Measurements from ENCODE around the gene ITPR1.
A peak's percentile ranks its signal among the peaks of the same experiment; 100 is the strongest.

Gene ITPR1

GRCh38 chr3:4492208-4493013 is 737 bp upstream of the ITPR1 start:
- DNase-seq, result peak; percentile 55

DNA sequence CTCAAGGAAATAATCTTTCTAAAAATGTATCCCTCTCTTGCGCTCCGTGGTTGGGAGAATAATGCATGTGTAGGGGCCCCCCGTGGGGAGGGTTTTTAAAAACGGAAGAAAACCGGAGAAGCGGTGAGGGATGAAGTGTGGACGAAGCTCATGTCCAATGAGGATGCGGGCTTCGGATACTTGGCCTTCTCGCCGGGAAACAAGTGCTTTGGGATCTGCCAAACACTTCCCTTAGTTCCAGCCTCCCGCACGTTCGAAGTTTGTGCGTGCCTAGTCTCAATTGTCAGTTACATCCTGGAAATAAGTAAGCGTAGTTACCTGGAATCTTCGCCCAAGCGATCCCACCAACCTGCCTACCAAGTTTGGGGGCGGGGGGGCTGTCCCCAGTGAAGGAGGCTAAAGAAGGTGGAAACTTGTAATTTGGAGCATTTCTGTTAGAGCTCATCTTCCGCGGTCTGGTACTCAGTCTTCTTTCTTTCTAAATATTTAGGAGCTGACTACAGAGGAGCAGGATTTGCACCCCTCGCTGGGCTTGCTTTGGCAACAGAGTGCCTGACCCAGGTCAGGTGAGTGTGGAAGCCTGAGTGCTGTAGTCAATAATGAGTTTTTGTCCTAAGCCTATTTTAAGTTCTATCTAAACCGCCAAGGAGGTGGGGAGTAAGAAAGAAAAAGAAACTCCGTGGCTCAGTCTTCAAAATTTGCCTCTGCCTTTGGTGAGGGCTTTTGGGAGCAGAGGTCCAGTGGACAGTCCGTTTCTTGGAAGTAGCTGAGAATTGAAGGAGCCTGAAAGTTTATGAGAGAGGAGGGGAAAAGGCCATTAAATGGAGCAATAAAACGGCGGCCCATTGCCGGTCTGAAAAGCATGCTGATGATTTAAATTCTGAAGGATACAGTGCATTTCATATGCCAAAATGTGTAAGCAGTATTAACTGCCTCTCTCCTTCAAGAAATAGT is 1.1 kb downstream of the ITPR1 start:
- DNase-seq, result no peak

DNA sequence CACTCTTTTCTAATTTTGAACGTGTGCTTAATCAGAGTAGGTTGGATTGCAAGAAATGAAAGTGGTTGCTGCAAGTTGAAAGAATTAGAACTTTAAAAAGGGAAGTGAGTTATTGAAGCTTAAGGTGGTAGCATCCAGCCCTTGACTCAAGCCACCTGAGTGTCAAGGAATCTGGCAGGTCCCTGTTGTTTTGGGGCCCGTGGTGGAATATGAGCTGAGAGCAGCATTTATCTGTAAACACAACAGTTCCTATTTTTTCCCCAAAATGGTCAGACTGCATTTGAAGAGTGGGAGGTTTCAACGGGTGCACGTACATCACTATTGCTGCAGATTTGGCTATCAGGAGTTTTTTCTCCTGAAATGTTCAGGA is 1.7 kb downstream of the ITPR1 start:
- DNase-seq, result no peak

DNA sequence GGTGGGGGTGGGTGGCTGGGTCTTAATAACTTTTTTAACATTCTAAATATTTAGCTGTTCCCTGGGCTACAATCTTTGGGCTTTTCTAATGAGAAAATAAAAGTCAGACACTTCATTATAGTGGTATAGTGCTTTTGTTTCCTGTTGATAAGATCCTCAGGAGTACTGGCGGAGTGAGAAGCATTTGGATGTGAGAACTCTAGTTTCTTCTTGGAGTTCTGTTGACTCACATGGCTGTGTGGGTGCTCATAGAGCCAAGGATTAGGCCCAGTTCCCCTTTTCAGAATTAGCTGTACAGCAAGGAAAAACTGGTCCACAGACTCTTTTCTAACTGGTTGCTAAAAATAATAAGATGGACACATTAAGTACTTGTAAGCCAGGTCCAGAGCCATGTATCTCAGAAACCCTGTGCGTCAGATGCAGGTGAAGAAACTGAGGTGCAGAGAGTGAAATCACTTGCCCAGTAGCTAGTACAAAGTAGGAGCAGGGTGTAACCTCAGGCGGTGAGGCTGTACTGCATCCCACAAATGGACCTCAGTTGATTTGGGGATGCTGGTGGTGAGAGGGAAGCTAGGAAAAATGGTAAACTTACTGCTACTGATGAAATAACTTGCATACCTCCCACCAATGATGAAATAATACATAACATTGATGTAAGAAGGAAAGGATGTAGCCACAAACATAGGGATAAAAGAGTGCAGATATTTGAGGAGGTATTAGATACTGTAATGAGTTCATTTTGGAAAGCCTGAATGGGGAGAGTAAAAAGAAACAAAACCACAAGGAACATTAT is 2.3 kb downstream of the ITPR1 start:
- no peak for DNase-seq

- DNase-seq, result no peak
Measured at GRCh38 chr3:4496087-4496452, 2.9 kb downstream of the ITPR1 start.

GRCh38 chr3:4497005-4497692 is 4.0 kb downstream of the ITPR1 start:
- DNase-seq, result no peak

- DNase-seq, result no peak
Measured at GRCh38 chr3:4497843-4498324, 4.7 kb downstream of the ITPR1 start.

DNA sequence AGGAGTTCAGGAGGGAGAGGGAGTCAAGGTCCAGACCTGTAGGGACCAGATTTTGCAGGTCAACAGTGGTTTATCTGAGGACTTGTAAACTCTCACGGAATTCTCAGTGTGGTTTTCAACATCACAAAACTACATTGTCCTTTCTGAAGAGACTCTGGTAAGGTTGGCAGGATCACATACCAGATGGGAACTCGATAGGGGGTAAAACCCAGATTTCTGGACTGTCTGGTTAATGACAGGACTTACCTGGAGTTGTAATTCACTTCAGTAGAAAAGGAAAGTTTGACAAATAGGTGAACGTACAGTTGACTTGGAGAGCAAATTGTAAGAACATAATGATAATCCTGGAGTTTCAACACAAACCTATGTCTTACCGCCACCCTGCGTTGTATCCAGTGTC is 5.3 kb downstream of the ITPR1 start:
- DNase-seq, result no peak

GRCh38 chr3:4501437-4501836 is 8.3 kb downstream of the ITPR1 start:
- DNase-seq, result no peak

- DNase-seq, result no peak
Measured at GRCh38 chr3:4501927-4502326, 8.8 kb downstream of the ITPR1 start.

GRCh38 chr3:4503050-4503449 is 9.9 kb downstream of the ITPR1 start:
- no peak for DNase-seq

- peak; percentile 24 for DNase-seq
Measured at GRCh38 chr3:4504340-4505261, 11.5 kb downstream of the ITPR1 start.

DNA sequence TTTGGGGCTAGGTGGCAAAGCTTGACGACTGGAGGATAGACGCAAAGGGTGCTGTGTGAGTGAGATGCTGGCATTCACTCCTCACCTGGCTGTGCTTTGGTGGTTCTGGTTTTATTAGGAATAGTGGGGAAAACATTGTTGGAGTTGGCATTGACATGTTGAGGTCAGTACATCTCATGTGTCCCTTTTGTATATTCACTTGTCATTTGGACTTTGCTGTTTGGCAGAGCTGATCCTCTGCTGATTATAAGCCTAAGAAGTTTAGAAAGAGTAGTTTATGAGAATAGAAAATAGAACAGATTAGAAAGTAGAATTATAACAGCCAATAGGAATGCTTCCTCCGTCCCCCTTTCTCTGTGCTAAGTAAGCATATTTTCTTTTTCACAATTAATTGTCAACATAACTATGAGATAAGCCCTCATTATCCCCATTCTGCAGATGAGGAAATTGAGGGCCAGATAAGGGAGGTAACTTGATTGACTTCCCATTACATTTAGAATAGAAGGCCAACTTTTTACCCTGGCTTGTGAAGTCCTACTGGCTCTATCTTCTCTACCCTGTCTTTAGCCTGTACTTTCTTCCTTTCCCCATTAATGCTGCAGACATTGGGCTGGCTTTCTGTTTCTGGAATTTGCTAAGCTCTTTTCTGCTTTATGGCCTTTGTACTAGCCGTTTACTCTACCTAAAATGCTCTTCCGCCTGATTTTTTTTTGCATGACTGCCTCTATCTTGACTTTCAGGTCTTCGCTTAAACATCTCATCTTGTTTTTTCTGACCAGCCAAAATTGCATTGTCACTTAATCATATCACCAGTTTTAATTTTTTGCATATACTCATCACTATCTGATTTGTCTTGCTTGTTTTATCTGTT is 12.8 kb downstream of the ITPR1 start:
- no peak for DNase-seq

DNA sequence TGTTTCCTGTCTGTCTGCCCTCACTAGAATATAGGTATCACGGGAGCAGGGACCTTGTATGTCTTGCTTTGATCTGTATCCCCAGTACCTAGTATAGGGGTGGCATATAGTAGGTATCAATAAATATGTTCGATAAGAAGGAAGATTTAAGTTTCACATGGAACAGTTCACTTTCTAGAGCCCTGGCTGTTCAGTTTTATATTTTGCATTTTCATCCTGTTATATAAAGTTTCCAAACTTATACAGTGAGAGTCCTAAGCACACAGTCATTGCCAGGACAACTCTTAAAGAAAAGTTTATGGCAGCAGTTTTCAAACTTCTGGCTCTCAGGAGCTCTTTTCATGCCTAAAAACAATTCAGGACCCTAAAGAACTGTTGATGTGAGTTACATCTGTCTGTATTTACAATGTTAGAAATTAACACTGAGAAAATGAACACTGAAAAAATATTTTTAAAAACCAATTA is 13.4 kb downstream of the ITPR1 start:
- DNase-seq, result no peak

GRCh38 chr3:4507024-4507596 is 14.0 kb downstream of the ITPR1 start:
- no peak for DNase-seq

- no peak for DNase-seq
Measured at GRCh38 chr3:4508048-4508981, 15.2 kb downstream of the ITPR1 start.

GRCh38 chr3:4509043-4509442 is 15.9 kb downstream of the ITPR1 start:
- no peak for DNase-seq

DNA sequence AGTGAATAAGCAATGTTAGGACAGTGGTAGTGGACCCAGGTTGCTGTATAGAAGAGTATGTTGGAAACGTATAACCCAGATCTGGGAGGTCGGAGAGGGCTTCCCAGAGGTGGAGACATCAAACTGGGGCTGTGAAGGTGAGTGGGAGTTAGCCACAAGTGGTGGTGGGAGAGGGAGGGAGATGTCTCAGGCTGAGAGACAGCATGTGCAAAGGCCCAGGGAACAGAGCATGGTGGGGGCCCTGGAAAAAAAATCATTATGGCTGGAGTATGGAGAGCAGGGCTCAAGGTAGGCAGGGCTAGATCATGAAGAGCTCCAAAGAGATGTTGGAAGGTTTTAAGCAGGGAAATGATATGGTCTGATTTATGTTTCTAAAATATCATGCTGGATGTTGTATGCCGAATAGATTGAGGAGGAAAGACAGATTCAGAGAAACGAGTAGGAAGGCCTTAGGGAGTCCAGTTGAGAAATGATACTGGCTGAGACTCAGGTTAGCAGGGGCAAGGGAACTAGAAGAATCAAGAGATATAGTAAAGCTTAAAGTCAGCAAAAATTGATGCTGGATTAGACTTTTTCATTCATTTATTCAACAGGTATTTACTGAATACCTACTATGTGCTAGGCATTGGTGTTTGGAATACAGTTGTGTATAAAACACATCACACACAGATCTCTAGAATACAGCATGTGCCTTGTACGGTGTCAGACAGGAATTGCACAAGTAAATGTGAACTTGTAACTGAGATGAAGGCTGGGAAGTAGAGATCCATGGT is 17.0 kb downstream of the ITPR1 start:
- DNase-seq, result no peak

All from DMS79 treated with DMSO at 0.1 percent for 48 hours (cell line).